ENCODE data around the gene STK32B.
A peak's percentile ranks its signal among the peaks of the same experiment; 100 is the strongest.

STK32B gene

GRCh38 chr4:5137226-5137625 lies 85.9 kb downstream of the STK32B start:
- no peak overlapping the region for H3K27ac ChIP-seq
- TF ChIP-seq ZFX (IDR thresholded peaks at IDR 0.05; ENCODE audit: borderline replicate concordance) (no peak), CTCF (IDR thresholded peaks at IDR 0.05) (no peak)

- no peak for TF ChIP-seq CTCF (IDR thresholded peaks at IDR 0.05)
- TF ChIP-seq ZFX (IDR thresholded peaks at IDR 0.05; ENCODE audit: borderline replicate concordance): no peak
Observed at GRCh38 chr4:5137927-5138326, 86.6 kb downstream of the STK32B start.

GRCh38 chr4:5138389-5138788 lies 87.1 kb downstream of the STK32B start:
- no peak overlapping the region for H3K27ac ChIP-seq
- no peak for TF ChIP-seq CTCF (IDR thresholded peaks at IDR 0.05)

More at GRCh38 chr4:5137927-5138326, 86.6 kb downstream of the STK32B start:
- no peak overlapping the region for H3K27ac ChIP-seq

- no peak overlapping the region for H3K27ac ChIP-seq
- no peak for TF ChIP-seq CTCF (IDR thresholded peaks at IDR 0.05)
- TF ChIP-seq ZFX (IDR thresholded peaks at IDR 0.05; ENCODE audit: borderline replicate concordance): no peak
Observed at GRCh38 chr4:5139141-5139540, 87.9 kb downstream of the STK32B start.

GRCh38 chr4:5141802-5142201 lies 90.5 kb downstream of the STK32B start:
- no peak overlapping the region for H3K27ac ChIP-seq
- TF ChIP-seq ZFX (IDR thresholded peaks at IDR 0.05; ENCODE audit: borderline replicate concordance): no peak
- TF ChIP-seq CTCF (IDR thresholded peaks at IDR 0.05): no peak

- no peak overlapping the region for H3K27ac ChIP-seq
- TF ChIP-seq ZFX (IDR thresholded peaks at IDR 0.05; ENCODE audit: borderline replicate concordance): no peak
- TF ChIP-seq CTCF (IDR thresholded peaks at IDR 0.05): peak; percentile 38
Observed at GRCh38 chr4:5142726-5143125, 91.4 kb downstream of the STK32B start.

GRCh38 chr4:5143306-5143861 lies 92.1 kb downstream of the STK32B start:
- TF ChIP-seq ZFX (IDR thresholded peaks at IDR 0.05; ENCODE audit: borderline replicate concordance): no peak
- no peak for TF ChIP-seq CTCF (IDR thresholded peaks at IDR 0.05)
- H3K27ac ChIP-seq: no peak overlapping the region

Data from 22Rv1 (cell line).